Upper lobe of left lung (tissue), 6 donors: ENCODE data around the gene SMYD2. TPM values are rescaled to one million over a fixed set of nuclear protein-coding genes. Genes with fewer than 3 reads are reported as not detected.

Experiments
- ATAC-seq, 2 donors: fragments of 200-7000 bp; cut with Tn5 transposase; one replicate each; pipeline ENCODE4 v1.9.1; 2022; ENCODE audit warnings: mild to moderate bottlenecking in 2 of 2, moderate library complexity in 2 of 2; ENCODE audit not compliant: low FRiP score in 2 of 2
- DNase-seq, 2 donors: peaks; one replicate each; pipeline ENCODE4 v3.0.0-alpha.2; 2019 to 2020
- H3K27ac ChIP-seq, 4 donors: fragments of 200-600 bp; sonication (generic); one replicate each; pipeline ENCODE4 v1.5.1; 2016 to 2019
- H3K27me3 ChIP-seq, 4 donors: fragments of 200-600 bp; sonication (generic); one replicate each; pipeline ENCODE4 v1.5.1; 2017 to 2019
- H3K36me3 ChIP-seq, 4 donors: fragments of 200-600 bp; sonication (generic); one replicate each; pipeline ENCODE4 v1.5.1; 2016 to 2019
- H3K4me1 ChIP-seq, 4 donors: fragments of 200-600 bp; sonication (generic); one replicate each; pipeline ENCODE4 v1.5.1; 2018 to 2019
- H3K4me3 ChIP-seq, 4 donors: fragments of 200-600 bp; sonication (generic); one replicate each; pipeline ENCODE4 v1.5.1; 2017 to 2019; ENCODE audit warnings: mild to moderate bottlenecking in 2 of 4, moderate library complexity in 1 of 4
- H3K9me3 ChIP-seq, 4 donors: fragments of 200-600 bp; sonication (generic); one replicate each; pipeline ENCODE4 v1.5.1; 2018 to 2019
- CTCF ChIP-seq, 6 experiments: fragments of 450-650 bp in 4 of 6; fragments of 200-600 bp in 2 of 6; sonication (generic) in 2 of 6; IDR thresholded peaks; one replicate each; pipeline ENCODE4 v1.5.1; 2016 to 2019; ENCODE audit warnings: antibody characterized with exemption in 6 of 6
- EP300 ChIP-seq, 4 donors: sonication (generic); formaldehyde crosslinking; IDR thresholded peaks; one replicate each; pipeline ENCODE4 v1.5.1; 2017; ENCODE audit warnings: antibody characterized with exemption in 4 of 4, control low read depth in 2 of 4
- POLR2A ChIP-seq, 4 donors: fragments of 450-650 bp; IDR thresholded peaks; one replicate each; pipeline ENCODE4 v1.5.1; 2016 to 2017; ENCODE audit warnings: antibody characterized with exemption in 4 of 4, mild to moderate bottlenecking in 2 of 4
- POLR2AphosphoS5 ChIP-seq, 2 donors: sonication (generic); formaldehyde crosslinking; IDR thresholded peaks; one replicate each; pipeline ENCODE4 v1.5.1; 2017; ENCODE audit warnings: antibody characterized with exemption in 2 of 2
- WGBS, 2 donors: methylation state at CpG; one replicate each; pipeline ENCODE4 v1.1.5; 2017 to 2018; 5-methylcytosine and 5-hydroxymethylcytosine counted together
- total RNA-seq, 6 donors: library from RNA; depleted of rRNA in 4 of 6; stranded (reverse); fragments of >200 nt in 4 of 6; gene quantifications; one replicate each; pipeline versions ENCODE4 v1.1.0 to v1.2.1, GENCODE V29; 2016 to 2021
- donor health status: DM: no; HTN: no; CAD: no; lungs with moderate emphysema.
- donor health status: DM: no; HTN: yes; CAD: no; lungs with severe emphysema.

SMYD2 gene
- total RNA-seq, 6 donors from 2014 or later = 22.6 to 52.9 (median 34.8) TPM

GRCh38 chr1:214310010-214310409 is 29.1 kb downstream of the SMYD2 start:
- no peaks in the 10 kb centered on the region for H3K27me3 ChIP-seq
- peaks cover 0 to 4% (median 0%) of the 10 kb centered on the region in 4 donors for H3K36me3 ChIP-seq
- no peak overlapping the region for H3K4me3 ChIP-seq
- DNase-seq = no peak
- H3K4me1 ChIP-seq = peaks cover 0 to 11% (median 3%) of the 10 kb centered on the region in 4 donors
- no peak for ATAC-seq
- TF ChIP-seq POLR2A (IDR thresholded peaks at IDR 0.05) = no peak
- no peak for TF ChIP-seq EP300 (IDR thresholded peaks at IDR 0.05)
- no peak for TF ChIP-seq POLR2AphosphoS5 (IDR thresholded peaks at IDR 0.05)
- TF ChIP-seq CTCF (IDR thresholded peaks at IDR 0.05) = no peak
- 47 to 60% methylated on average over 3 of the region's 3 CpGs for WGBS, 2 donors
- no peaks in the 10 kb centered on the region for H3K9me3 ChIP-seq
- H3K27ac ChIP-seq = no peak overlapping the region

GRCh38 chr1:214310777-214311690 is 30.1 kb downstream of the SMYD2 start:
- Histone ChIP-seq H3K4me3 (no peak overlapping the region), H3K9me3 (no peaks in the 10 kb centered on the region), H3K36me3 (peaks cover 0 to 13% (median 0%) of the 10 kb centered on the region in 4 donors), H3K27me3 (no peaks in the 10 kb centered on the region), H3K27ac (no peak overlapping the region), H3K4me1 (peaks cover 0 to 11% (median 3%) of the 10 kb centered on the region in 4 donors)
- ATAC-seq = no peak
- TF ChIP-seq POLR2AphosphoS5 (IDR thresholded peaks at IDR 0.05) = no peak
- TF ChIP-seq POLR2A (IDR thresholded peaks at IDR 0.05) = no peak
- TF ChIP-seq CTCF (IDR thresholded peaks at IDR 0.05) = no peak
- no peak for TF ChIP-seq EP300 (IDR thresholded peaks at IDR 0.05)
- 73 to 75% methylated on average over 11 of the region's 11 CpGs for WGBS, 2 donors
- no peak for DNase-seq

GRCh38 chr1:214312530-214313051 is 31.6 kb downstream of the SMYD2 start:
- WGBS, 2 donors = 91 to 92% methylated on average over 10 of the region's 10 CpGs
- Histone ChIP-seq H3K9me3 (no peaks in the 10 kb centered on the region), H3K27me3 (no peaks in the 10 kb centered on the region), H3K4me1 (peaks cover 0 to 11% (median 3%) of the 10 kb centered on the region in 4 donors), H3K36me3 (peaks cover 0 to 17% (median 0%) of the 10 kb centered on the region in 4 donors), H3K27ac (no peak overlapping the region), H3K4me3 (no peak overlapping the region)
- peak in 1 of 2 donors; percentile 17 for ATAC-seq
- no peak for DNase-seq
- no peak for TF ChIP-seq POLR2AphosphoS5 (IDR thresholded peaks at IDR 0.05)
- no peak for TF ChIP-seq CTCF (IDR thresholded peaks at IDR 0.05)
- no peak for TF ChIP-seq EP300 (IDR thresholded peaks at IDR 0.05)
- TF ChIP-seq POLR2A (IDR thresholded peaks at IDR 0.05) = no peak

GRCh38 chr1:214314178-214314843 is 33.4 kb downstream of the SMYD2 start:
- no peak overlapping the region for H3K4me3 ChIP-seq
- no peak overlapping the region for H3K27ac ChIP-seq
- peaks cover 0 to 11% (median 3%) of the 10 kb centered on the region in 4 donors for H3K4me1 ChIP-seq
- DNase-seq (no peak), ATAC-seq (no peak)
- no peak for TF ChIP-seq POLR2A (IDR thresholded peaks at IDR 0.05)
- TF ChIP-seq EP300 (IDR thresholded peaks at IDR 0.05) = no peak
- TF ChIP-seq POLR2AphosphoS5 (IDR thresholded peaks at IDR 0.05) = no peak
- TF ChIP-seq CTCF (IDR thresholded peaks at IDR 0.05) = no peak
- H3K9me3 ChIP-seq = no peaks in the 10 kb centered on the region
- H3K27me3 ChIP-seq = no peaks in the 10 kb centered on the region
- 90 to 92% methylated on average over 5 of the region's 5 CpGs for WGBS, 2 donors
- H3K36me3 ChIP-seq = peaks cover 0 to 29% (median 0%) of the 10 kb centered on the region in 4 donors
